KMS-11 (cell line): Measurements from ENCODE around the gene COL5A1.

Source experiments
- H2AFZ ChIP-seq: fragments of 200-600 bp; sonication (generic); 2 replicates; pipeline ENCODE4 v1.6.1; 2016; ENCODE audit warnings: antibody characterized with exemption, mixed run types, low read depth
- H3K27ac ChIP-seq: fragments of 200-600 bp; sonication (generic); 2 replicates; pipeline ENCODE4 v1.6.1; 2016; ENCODE audit warnings: mild to moderate bottlenecking, mixed run types
- H3K27me3 ChIP-seq: fragments of 200-600 bp; sonication (generic); 2 replicates; pipeline ENCODE4 v1.6.1; 2017; ENCODE audit warnings: mild to moderate bottlenecking, low read depth, mixed run types, moderate library complexity; ENCODE audit not compliant: insufficient read depth
- H3K36me3 ChIP-seq: fragments of 200-600 bp; sonication (generic); 2 replicates; pipeline ENCODE4 v1.6.1; 2017; ENCODE audit warnings: mild to moderate bottlenecking, mixed run types; ENCODE audit not compliant: insufficient read depth
- H3K4me1 ChIP-seq: fragments of 200-600 bp; sonication (generic); 2 replicates; pipeline ENCODE4 v1.6.1; 2016; ENCODE audit warnings: mild to moderate bottlenecking, low read depth, mixed run types; ENCODE audit not compliant: poor library complexity, severe bottlenecking
- H3K4me2 ChIP-seq: fragments of 200-600 bp; sonication (generic); 2 replicates; pipeline ENCODE4 v1.7.0; 2016; ENCODE audit warnings: mild to moderate bottlenecking, mixed run types
- H3K4me3 ChIP-seq: fragments of 200-600 bp; sonication (generic); IDR thresholded peaks from 2 replicates; pipeline ENCODE4 v1.6.1; 2017; ENCODE audit warnings: low read depth, low read length, mixed read lengths; ENCODE audit not compliant: insufficient read depth
- H3K79me2 ChIP-seq: fragments of 200-600 bp; sonication (generic); 2 replicates; pipeline ENCODE4 v1.6.1; 2016; ENCODE audit warnings: low read depth, mixed run types; ENCODE audit not compliant: insufficient read depth
- H3K9ac ChIP-seq: fragments of 200-600 bp; sonication (generic); 2 replicates; pipeline ENCODE4 v1.6.1; 2016; ENCODE audit warnings: mild to moderate bottlenecking, mixed run types
- H4K20me1 ChIP-seq: fragments of 200-600 bp; sonication (generic); 2 replicates; pipeline ENCODE4 v1.6.1; 2016; ENCODE audit warnings: mild to moderate bottlenecking, mixed run types; ENCODE audit not compliant: insufficient read depth
- CTCF ChIP-seq: fragments of 200-600 bp; sonication (generic); conservative IDR thresholded peaks from 2 replicates; pipeline ENCODE4 v1.6.1; 2017; ENCODE audit warnings: low read depth, mild to moderate bottlenecking, antibody characterized with exemption, low read length, moderate library complexity, mixed read lengths

Gene COL5A1

GRCh38 chr9:134842321-134842720 is 200.7 kb downstream of the COL5A1 start:
- Histone ChIP-seq H3K79me2 (no peaks in the 10 kb centered on the region), H3K36me3 (no peaks in the 10 kb centered on the region), H3K4me1 (no peaks in the 10 kb centered on the region), H3K4me3 (no peak overlapping the region), H3K4me2 (no peak overlapping the region), H2AFZ (no peak overlapping the region), H4K20me1 (no peaks in the 10 kb centered on the region), H3K9ac (no peak overlapping the region), H3K27me3 (peaks cover 42% of the 10 kb centered on the region; the same call in 1 of the 2 replicates), H3K27ac (no peak overlapping the region)
- no peak for TF ChIP-seq CTCF

- no peaks in the 10 kb centered on the region for H4K20me1 ChIP-seq
- no peak overlapping the region for H3K4me2 ChIP-seq
- no peak overlapping the region for H2AFZ ChIP-seq
- H3K4me1 ChIP-seq = no peaks in the 10 kb centered on the region
- H3K27me3 ChIP-seq = peaks cover 38% of the 10 kb centered on the region; the same call in 1 of the 2 replicates
- H3K4me3 ChIP-seq = no peak overlapping the region
- H3K9ac ChIP-seq = no peak overlapping the region
- TF ChIP-seq CTCF = no peak
- no peaks in the 10 kb centered on the region for H3K79me2 ChIP-seq
- H3K36me3 ChIP-seq = no peaks in the 10 kb centered on the region
- H3K27ac ChIP-seq = no peak overlapping the region
Observed at GRCh38 chr9:134843740-134844139, 202.1 kb downstream of the COL5A1 start.

GRCh38 chr9:134844821-134845220 is 203.2 kb downstream of the COL5A1 start:
- no peak overlapping the region for H3K27ac ChIP-seq
- H2AFZ ChIP-seq = no peak overlapping the region
- no peaks in the 10 kb centered on the region for H3K36me3 ChIP-seq
- no peak overlapping the region for H3K4me2 ChIP-seq
- H4K20me1 ChIP-seq = no peaks in the 10 kb centered on the region
- no peak overlapping the region for H3K9ac ChIP-seq
- H3K4me3 ChIP-seq = no peak overlapping the region
- TF ChIP-seq CTCF = no peak
- H3K27me3 ChIP-seq = peaks cover 34% of the 10 kb centered on the region; the same call in 1 of the 2 replicates
- H3K4me1 ChIP-seq = no peaks in the 10 kb centered on the region
- H3K79me2 ChIP-seq = no peaks in the 10 kb centered on the region

GRCh38 chr9:134846187-134846586 is 204.6 kb downstream of the COL5A1 start:
- no peaks in the 10 kb centered on the region for H4K20me1 ChIP-seq
- H2AFZ ChIP-seq = no peak overlapping the region
- no peak overlapping the region for H3K4me2 ChIP-seq
- TF ChIP-seq CTCF = no peak
- H3K4me3 ChIP-seq = no peak overlapping the region
- H3K27me3 ChIP-seq = peaks cover 23% of the 10 kb centered on the region; the same call in 1 of the 2 replicates
- H3K36me3 ChIP-seq = no peaks in the 10 kb centered on the region
- H3K27ac ChIP-seq = no peak overlapping the region
- H3K4me1 ChIP-seq = no peaks in the 10 kb centered on the region
- H3K79me2 ChIP-seq = no peaks in the 10 kb centered on the region
- no peak overlapping the region for H3K9ac ChIP-seq
